H1 (cell line): Measurements from ENCODE around the gene ZNF408. TPM values are rescaled to one million over a fixed set of nuclear protein-coding genes. Genes with fewer than 3 reads are reported as not detected.

Experiments used
- KDM5A ChIP-seq: fragments of 200-600 bp; IDR thresholded peaks from 2 replicates; pipeline ENCODE4 v1.7.1; 2012; ENCODE audit warnings: mild to moderate bottlenecking, low read length, inconsistent platforms, mixed read lengths
- SP1 ChIP-seq: IDR thresholded peaks from 2 replicates; pipeline ENCODE4 v1.6.1; 2011; ENCODE audit warnings: low read depth, low read length
- SRF ChIP-seq: IDR thresholded peaks from 2 replicates; pipeline ENCODE4 v1.6.1; 2011; ENCODE audit warnings: mild to moderate bottlenecking, low read depth, low read length, moderate library complexity
- polyA plus RNA-seq, 7 experiments: library from polyadenylated mRNA; depleted of rRNA in 3 of 7; stranded (reverse) in 5 of 7; unstranded in 2 of 7; fragments of >200 nt in 5 of 7; fragments of 200-250 nt in 2 of 7; gene quantifications; 1 replicate in 5 of 7; 2 replicates in 1 of 7; 4 replicates in 1 of 7; pipeline versions ENCODE4 v1.2.1 to v1.2.3, GENCODE V29; 2011 to 2013; ENCODE audit warnings: missing spikeins in 2 of 7, mixed read lengths in 2 of 7
- total RNA-seq: library from RNA; stranded (reverse); fragmentation: NEBNext Ultra II Directional; extraction: Animal tissue kit (Norgen Biotek cat#: 25700); gene quantifications from 2 replicates; pipeline ENCODE4 v1.2.1, GENCODE V29; 2021

The ZNF408 gene
- total and polyA plus RNA-seq, 2 of the 8 experiments (the other 6 are each of a cell fraction or from before 2014, with no cell fraction given) = 10.7 to 11.0 TPM

- TF ChIP-seq SRF = no peak
- no peak for TF ChIP-seq KDM5A
- TF ChIP-seq SP1 = no peak
These were observed 44.5 kb downstream of the ZNF408 start (continued) for GRCh38 chr11:46745328-46745727.
